OCI-LY7 (cell line): Measurements from ENCODE around the gene MAZ. TPM values are rescaled to one million over a fixed set of nuclear protein-coding genes. Genes with fewer than 3 reads are reported as not detected.

ENCODE experiments used
- BruUV-seq: library from RNA; stranded (reverse); fragments of 400-500 nt; replicated peaks from 2 replicates; lab custom pipeline; 2021; lab: Mats Ljungman, UMichigan
- CTCF ChIA-PET: fragments of 300-600 bp; sonication (Branson Sonifier 250); formaldehyde crosslinking; loops from one replicate; lab custom pipeline; 2022; ENCODE audit warnings: antibody characterized with exemption; ENCODE audit not compliant: unreplicated experiment; lab: Charles Lee
- POLR2A ChIA-PET: fragments of 300-600 bp; sonication (Branson Sonifier 250); formaldehyde crosslinking; loops from one replicate; lab custom pipeline; 2022; ENCODE audit warnings: antibody characterized with exemption; lab: Charles Lee
- DNase-seq: peaks from one replicate; pipeline ENCODE4 v3.0.0-alpha.2; 2015; ENCODE audit warnings: low spot score
- H2AFZ ChIP-seq: fragments of 200-600 bp; sonication (generic), shearing (Covaris generic); 2 replicates; pipeline ENCODE4 v1.6.1; 2014; ENCODE audit warnings: mild to moderate bottlenecking, antibody characterized with exemption, low read length, moderate library complexity
- H3K27ac ChIP-seq: fragments of 200-600 bp; sonication (generic); 2 replicates; pipeline ENCODE4 v1.5.1; 2014; ENCODE audit warnings: mixed run types, low read depth, mild to moderate bottlenecking, moderate library complexity, low read length, inconsistent platforms; ENCODE audit not compliant: poor library complexity, severe bottlenecking
- H3K36me3 ChIP-seq: fragments of 200-600 bp; sonication (generic); 2 replicates; pipeline ENCODE4 v1.6.1; 2014; ENCODE audit warnings: mild to moderate bottlenecking, antibody characterized with exemption, low read length, moderate library complexity, mixed read lengths; ENCODE audit not compliant: insufficient read depth
- H3K4me1 ChIP-seq: fragments of 200-600 bp; sonication (generic); 2 replicates; pipeline ENCODE4 v1.5.1; 2014; ENCODE audit warnings: mild to moderate bottlenecking, low read length; ENCODE audit not compliant: insufficient read depth, poor library complexity, severe bottlenecking
- H3K4me2 ChIP-seq: fragments of 200-600 bp; sonication (generic); 2 replicates; pipeline ENCODE4 v1.6.1; 2014; ENCODE audit warnings: mild to moderate bottlenecking, low read length
- H3K4me3 ChIP-seq: fragments of 200-600 bp; sonication (generic); 2 replicates; pipeline ENCODE4 v1.5.1; 2014; ENCODE audit warnings: mild to moderate bottlenecking, low read depth, low read length; ENCODE audit not compliant: poor library complexity, severe bottlenecking
- H3K79me2 ChIP-seq: fragments of 200-600 bp; sonication (generic); 2 replicates; pipeline ENCODE4 v1.6.1; 2016; ENCODE audit warnings: low read depth, mild to moderate bottlenecking, low read length, moderate library complexity, mixed read lengths; ENCODE audit not compliant: insufficient read depth
- H3K9me2 ChIP-seq: fragments of 200-600 bp; sonication (generic); 2 replicates; pipeline ENCODE4 v1.6.1; 2016; ENCODE audit warnings: mild to moderate bottlenecking, low read length, mixed read lengths; ENCODE audit not compliant: insufficient read depth
- H3K9me3 ChIP-seq: fragments of 200-600 bp; sonication (generic); 2 replicates; pipeline ENCODE4 v1.6.1; 2014; ENCODE audit warnings: mild to moderate bottlenecking, mixed run types, low read length, mixed read lengths
- H4K20me1 ChIP-seq: fragments of 200-600 bp; sonication (generic); 2 replicates; pipeline ENCODE4 v1.6.1; 2014; ENCODE audit warnings: mild to moderate bottlenecking, antibody characterized with exemption, low read length, moderate library complexity, mixed read lengths; ENCODE audit not compliant: insufficient read depth
- CTCF ChIP-seq: fragments of 200-600 bp; sonication (generic); conservative IDR thresholded peaks from 2 replicates; pipeline ENCODE4 v1.5.1; 2014; ENCODE audit warnings: mild to moderate bottlenecking, antibody characterized with exemption, low read length, moderate library complexity, mixed read lengths
- EZH2phosphoT487 ChIP-seq: fragments of 200-600 bp; sonication (generic); IDR thresholded peaks from 2 replicates; pipeline ENCODE4 v1.6.1; 2018; ENCODE audit warnings: low read depth, borderline replicate concordance, mild to moderate bottlenecking, mixed run types, antibody characterized with exemption, low read length, moderate library complexity, mixed read lengths
- intact Hi-C: fragments of 100-400 bp; cut with micrococcal nuclease; formaldehyde crosslinking; loops from one replicate; pipeline ENCODE4 v1.10.0; 2022; ENCODE audit not compliant: unreplicated experiment
- total RNA-seq, 2 experiments: library from RNA; depleted of rRNA in 1 of 2; stranded (reverse); fragments of >200 nt in 1 of 2; shearing (Covaris generic) in 1 of 2; gene quantifications; 2 replicates each; pipeline ENCODE4 v1.2.3, GENCODE V29; 2014 to 2022

The MAZ gene
- total RNA-seq, 2 experiments from 2014 or later: 471 to 484 TPM

DNA sequence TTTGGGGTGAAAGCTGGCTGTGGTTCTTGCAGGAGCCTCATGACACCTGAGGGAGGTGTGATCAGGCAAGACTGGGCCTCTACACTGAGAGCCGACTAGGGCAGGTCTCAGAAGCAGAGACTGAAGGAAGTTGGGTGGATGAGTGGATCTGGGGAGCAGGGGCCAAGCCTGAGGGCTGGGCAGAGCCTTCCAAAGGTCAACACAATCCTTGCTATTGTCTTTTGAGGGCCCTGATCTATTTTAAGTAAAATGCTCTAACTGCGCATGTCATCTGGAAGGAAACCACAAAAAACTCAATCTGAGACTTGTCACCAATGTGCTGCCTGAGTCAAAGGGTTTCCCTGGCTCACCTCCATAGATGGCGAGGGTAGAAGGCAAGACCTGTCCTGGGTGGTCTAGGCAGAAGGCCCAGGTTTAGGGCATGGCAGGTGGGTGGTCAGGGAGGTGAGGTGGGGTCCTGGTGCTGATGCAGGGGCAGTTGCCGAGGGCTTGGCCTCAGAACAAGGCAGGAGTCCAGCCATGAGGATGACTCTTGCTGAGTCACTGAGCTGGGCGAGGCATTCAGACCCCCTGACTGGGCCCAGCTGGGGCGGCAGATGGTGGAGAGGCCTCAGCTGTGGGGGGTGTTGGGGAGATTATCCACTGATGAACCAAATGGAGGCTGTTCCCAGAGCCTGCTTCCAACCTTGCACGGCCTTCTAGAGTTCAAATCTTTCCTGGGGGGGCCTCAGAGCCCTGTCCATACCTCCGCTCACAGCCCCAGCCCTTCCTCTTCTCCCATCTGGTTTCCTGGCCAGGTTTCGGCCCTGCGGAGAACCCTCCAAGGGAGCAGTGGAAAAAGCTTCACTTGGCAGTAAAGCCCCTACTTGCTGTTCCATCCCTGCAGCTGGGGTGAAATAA is 19.1 kb downstream of the MAZ start:
- Histone ChIP-seq H3K4me3 (no peak overlapping the region), H2AFZ (no peak overlapping the region), H4K20me1 (0 out of 2 replicates have a peak, but pooled peaks cover 4% of the 10 kb centered on the region), H3K4me2 (no peak overlapping the region), H3K9me2 (no peaks in the 10 kb centered on the region), H3K9me3 (no peaks in the 10 kb centered on the region), H3K27ac (no peak overlapping the region), H3K36me3 (peaks cover 11% of the 10 kb centered on the region; the same call in 1 of the 2 replicates), H3K79me2 (no peaks in the 10 kb centered on the region; the same call in 1 of the 2 replicates), H3K4me1 (peaks cover 20% of the 10 kb centered on the region)
- intact Hi-C loops: no loop called here
- BruUV-seq: no TSS peak
- no peak for TF ChIP-seq EZH2phosphoT487
- no peak for TF ChIP-seq CTCF
- POLR2A ChIA-PET: interaction anchor here (0.7 to 1.1 kb wide), 2 partner anchors 103 to 643 kb away, joined by 3 read pairs; no protein-coding TSS in a partner anchor
- CTCF ChIA-PET: no interaction called here
- no peak for DNase-seq

DNA sequence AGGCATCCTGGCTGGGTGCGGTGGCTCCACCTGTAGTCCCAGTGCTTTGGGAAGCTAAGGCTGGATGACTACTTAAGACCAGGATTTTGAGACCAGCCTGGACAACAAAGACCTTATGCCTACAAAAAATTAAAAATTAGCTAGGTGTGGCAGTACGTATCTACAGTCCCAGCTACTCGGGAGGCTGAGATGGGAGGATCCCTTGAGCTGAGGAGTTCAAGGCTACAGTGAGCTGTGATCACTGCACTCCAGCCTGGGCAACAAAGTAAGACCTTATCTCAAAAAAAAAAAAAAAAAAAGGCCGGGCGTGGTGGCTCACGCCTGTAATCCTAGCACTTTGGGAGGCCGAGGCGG is 20.0 kb downstream of the MAZ start:
- POLR2A ChIA-PET: interaction anchor here (0.7 kb wide), 1 partner anchor 22 kb away, joined by 3 read pairs; no protein-coding TSS in a partner anchor
- no peak overlapping the region for H2AFZ ChIP-seq
- peaks cover 11% of the 10 kb centered on the region for H3K4me1 ChIP-seq
- H3K36me3 ChIP-seq: peaks cover 1% of the 10 kb centered on the region; the same call in 1 of the 2 replicates
- no peak overlapping the region for H3K27ac ChIP-seq
- H4K20me1 ChIP-seq: no peaks in the 10 kb centered on the region
- DNase-seq: no peak
- TF ChIP-seq CTCF (no peak), EZH2phosphoT487 (no peak)
- no peak overlapping the region for H3K4me3 ChIP-seq
- no TSS peak for BruUV-seq
- intact Hi-C loops: no loop called here
- no peak overlapping the region for H3K4me2 ChIP-seq
- no peaks in the 10 kb centered on the region for H3K9me2 ChIP-seq
- no peaks in the 10 kb centered on the region for H3K79me2 ChIP-seq
- CTCF ChIA-PET: no interaction called here
- no peaks in the 10 kb centered on the region for H3K9me3 ChIP-seq

- ChIA-PET CTCF (no interaction called here), POLR2A (no interaction called here)
- H3K79me2 ChIP-seq: no peaks in the 10 kb centered on the region
- no peak for TF ChIP-seq EZH2phosphoT487
- H3K27ac ChIP-seq: no peak overlapping the region
- no peak for DNase-seq
- H3K9me2 ChIP-seq: no peaks in the 10 kb centered on the region
- no peaks in the 10 kb centered on the region for H3K36me3 ChIP-seq
- H3K4me1 ChIP-seq: no peaks in the 10 kb centered on the region
- H4K20me1 ChIP-seq: no peaks in the 10 kb centered on the region
- H3K4me3 ChIP-seq: no peak overlapping the region
- no peaks in the 10 kb centered on the region for H3K9me3 ChIP-seq
- H2AFZ ChIP-seq: no peak overlapping the region
- BruUV-seq: no TSS peak
- H3K4me2 ChIP-seq: no peak overlapping the region
- intact Hi-C loops: no loop called here
Measured at GRCh38 chr16:29830774-29831173, 24.4 kb downstream of the MAZ start.
